HEK293 (cell line): ENCODE data around the gene ARHGAP45.

Source experiments
- CTCF ChIA-PET: fragments of 350-600 bp; formaldehyde crosslinking; extraction: SDS; loops from one replicate; lab custom pipeline; 2021; ENCODE audit warnings: antibody characterized with exemption; lab: Yijun Ruan, JAX
- POLR2A ChIA-PET: fragments of 300-600 bp; formaldehyde crosslinking; extraction: SDS; loops from one replicate; lab custom pipeline; 2020; ENCODE audit warnings: antibody characterized with exemption, inconsistent platforms; lab: Yijun Ruan, JAX
- H3K27ac ChIP-seq: fragments of 200-500 bp; sonication (Bioruptor generic); 2 replicates; pipeline ENCODE4 v1.5.1; 2014; ENCODE audit warnings: low read depth, low read length, control low read depth, inconsistent platforms; ENCODE audit errors: extremely low read depth
- H3K36me3 ChIP-seq, 2 experiments: fragments of 200-500 bp in 1 of 2; sonication (Bioruptor generic) in 1 of 2; 1 replicate in 1 of 2; 2 replicates in 1 of 2; pipeline ENCODE4 v1.5.1; 2014 to 2017; ENCODE audit warnings: inconsistent platforms in 2 of 2, low read length in 2 of 2; ENCODE audit not compliant: control insufficient read depth in 2 of 2, insufficient read depth in 1 of 2
- H3K4me1 ChIP-seq: fragments of 200-500 bp; sonication (Bioruptor generic); 2 replicates; pipeline ENCODE4 v1.5.1; 2014; ENCODE audit warnings: mild to moderate bottlenecking, low read length, inconsistent platforms; ENCODE audit not compliant: control insufficient read depth, insufficient read depth
- H3K4me3 ChIP-seq: 2 replicates; pipeline ENCODE4 v1.5.1; 2011; ENCODE audit warnings: low read depth, mild to moderate bottlenecking, control low read depth, low read length, moderate library complexity
- H3K9me3 ChIP-seq: fragments of 200-500 bp; sonication (Bioruptor generic); 2 replicates; pipeline ENCODE4 v1.5.1; 2014; ENCODE audit warnings: low read depth, low read length, inconsistent platforms; ENCODE audit not compliant: control insufficient read depth, insufficient read depth
- EGR2 ChIP-seq: fragments of 450-650 bp; formaldehyde crosslinking; IDR thresholded peaks from 2 replicates; pipeline ENCODE4 v1.5.1; 2016; ENCODE audit warnings: low read depth, missing biosample characterization, missing genetic modification characterization
- HOXD13 ChIP-seq: sonication (generic); formaldehyde crosslinking; IDR thresholded peaks from 2 replicates; pipeline ENCODE4 v1.8.0; 2022; ENCODE audit warnings: missing genetic modification reagents, borderline replicate concordance
- PRDM1 ChIP-seq: fragments of 450-650 bp; formaldehyde crosslinking; IDR thresholded peaks from 2 replicates; pipeline ENCODE4; 2016; ENCODE audit warnings: missing biosample characterization, missing genetic modification characterization
- RBAK ChIP-seq: fragments of 450-650 bp; formaldehyde crosslinking; IDR thresholded peaks from 2 replicates; pipeline ENCODE4 v1.5.1; 2016; ENCODE audit warnings: missing biosample characterization, missing genetic modification characterization
- SCRT1 ChIP-seq: fragments of 450-650 bp; formaldehyde crosslinking; IDR thresholded peaks from 2 replicates; pipeline ENCODE4 v1.5.1; 2016; ENCODE audit warnings: missing biosample characterization, missing genetic modification characterization, borderline replicate concordance
- SP2 ChIP-seq: fragments of 450-650 bp; formaldehyde crosslinking; IDR thresholded peaks from 2 replicates; pipeline ENCODE4 v1.5.1; 2016; ENCODE audit warnings: missing biosample characterization, missing genetic modification characterization
- YY1 ChIP-seq: fragments of 450-650 bp; formaldehyde crosslinking; IDR thresholded peaks from 2 replicates; pipeline ENCODE4 v1.5.1; 2018; ENCODE audit warnings: missing biosample characterization, missing genetic modification characterization
- ZBTB21 ChIP-seq: fragments of 450-650 bp; formaldehyde crosslinking; IDR thresholded peaks from 2 replicates; pipeline ENCODE4 v1.5.1; 2017; ENCODE audit warnings: missing biosample characterization, missing genetic modification characterization
- ZFHX2 ChIP-seq: fragments of 450-650 bp; formaldehyde crosslinking; conservative IDR thresholded peaks from 2 replicates; pipeline ENCODE4 v1.5.1; 2016; ENCODE audit warnings: missing biosample characterization, missing genetic modification characterization
- ZNF19 ChIP-seq: fragments of 450-650 bp; formaldehyde crosslinking; IDR thresholded peaks from 2 replicates; pipeline ENCODE4; 2016; ENCODE audit warnings: missing biosample characterization, missing genetic modification characterization, low read depth
- ZNF223 ChIP-seq: fragments of 450-650 bp; formaldehyde crosslinking; IDR thresholded peaks from 2 replicates; pipeline ENCODE4 v1.5.1; 2016; ENCODE audit warnings: missing biosample characterization, missing genetic modification characterization
- ZNF266 ChIP-seq: fragments of 450-650 bp; formaldehyde crosslinking; IDR thresholded peaks from 2 replicates; pipeline ENCODE4 v1.5.1; 2016; ENCODE audit warnings: missing biosample characterization, missing genetic modification characterization, low read depth
- ZNF501 ChIP-seq: fragments of 450-650 bp; formaldehyde crosslinking; IDR thresholded peaks from 2 replicates; pipeline ENCODE4 v1.5.1; 2016; ENCODE audit warnings: missing biosample characterization, missing genetic modification characterization
- ZNF510 ChIP-seq: fragments of 450-650 bp; formaldehyde crosslinking; IDR thresholded peaks from 2 replicates; pipeline ENCODE4 v1.5.1; 2018; ENCODE audit warnings: mild to moderate bottlenecking, missing genetic modification characterization, missing biosample characterization; ENCODE audit not compliant: insufficient replicate concordance
- ZNF521 ChIP-seq: fragments of 450-650 bp; formaldehyde crosslinking; IDR thresholded peaks from 2 replicates; pipeline ENCODE4 v1.5.1; 2017; ENCODE audit warnings: missing biosample characterization, mild to moderate bottlenecking, missing genetic modification characterization
- ZNF529 ChIP-seq: fragments of 450-650 bp; formaldehyde crosslinking; IDR thresholded peaks from 2 replicates; pipeline ENCODE4 v1.5.1; 2017; ENCODE audit warnings: missing genetic modification characterization, missing biosample characterization; ENCODE audit not compliant: insufficient replicate concordance
- ZNF530 ChIP-seq: fragments of 450-650 bp; formaldehyde crosslinking; IDR thresholded peaks from 2 replicates; pipeline ENCODE4 v1.5.1; 2016; ENCODE audit warnings: low read depth, missing biosample characterization, missing genetic modification characterization
- ZNF654 ChIP-seq: fragments of 450-650 bp; formaldehyde crosslinking; IDR thresholded peaks from 2 replicates; pipeline ENCODE4 v1.5.1; 2016; ENCODE audit warnings: low read depth, missing biosample characterization, missing genetic modification characterization
- ZNF785 ChIP-seq: fragments of 450-650 bp; formaldehyde crosslinking; IDR thresholded peaks from 2 replicates; pipeline ENCODE4 v1.5.1; 2016; ENCODE audit warnings: missing biosample characterization, missing genetic modification characterization
- TF ChIP-seq, protein P1 (sequence below): fragments of 450-650 bp; formaldehyde crosslinking; IDR thresholded peaks from 2 replicates; pipeline ENCODE4 v1.5.1; 2016; ENCODE audit warnings: missing biosample characterization, missing genetic modification characterization
- TF ChIP-seq, protein P2 (sequence below): fragments of 450-650 bp; formaldehyde crosslinking; IDR thresholded peaks from 2 replicates; pipeline ENCODE4 v1.5.0; 2017; ENCODE audit warnings: missing biosample characterization, missing genetic modification characterization, borderline replicate concordance
- TF ChIP-seq, protein P3 (sequence below): fragments of 450-650 bp; formaldehyde crosslinking; IDR thresholded peaks from 2 replicates; pipeline ENCODE4 v1.5.1; 2016; ENCODE audit warnings: missing biosample characterization, missing genetic modification characterization
- TF ChIP-seq, protein P4 (sequence below): fragments of 450-650 bp; formaldehyde crosslinking; IDR thresholded peaks from 2 replicates; pipeline ENCODE4 v1.5.1; 2016; ENCODE audit warnings: missing biosample characterization, missing genetic modification characterization
- TF ChIP-seq, protein P5 (sequence below): fragments of 450-650 bp; formaldehyde crosslinking; IDR thresholded peaks from 2 replicates; pipeline ENCODE4 v1.5.1; 2016; ENCODE audit warnings: missing biosample characterization, missing genetic modification characterization

Gene ARHGAP45

DNA sequence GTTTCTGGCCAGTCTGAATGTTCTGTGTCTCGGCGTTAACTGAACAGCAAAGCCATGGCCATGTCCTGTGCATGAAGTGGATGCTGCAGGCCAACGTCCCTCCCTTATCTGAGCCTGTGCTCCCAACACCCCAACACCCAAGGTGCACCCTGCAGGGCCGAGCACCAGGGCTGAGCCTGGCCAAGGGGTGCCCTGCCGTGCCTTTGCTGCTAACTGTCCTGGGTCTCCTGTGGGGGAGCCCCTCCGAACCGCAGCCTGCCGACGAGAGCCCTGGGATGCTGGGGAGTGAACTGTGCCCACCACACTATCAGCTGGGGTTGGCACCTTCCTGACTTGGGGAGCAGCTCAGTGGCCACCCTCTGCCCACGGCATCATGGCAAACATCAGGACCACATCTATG is 54.4 kb downstream of the ARHGAP45 start:
- ChIA-PET POLR2A (no interaction called here), CTCF (no interaction called here)
- Histone ChIP-seq H3K9me3 (no peaks in the 10 kb centered on the region), H3K4me1 (no peaks in the 10 kb centered on the region), H3K36me3 (peaks cover 7 to 60% of the 10 kb centered on the region in 2 experiments; a peak in 2 of 3 replicates), H3K27ac (no peak overlapping the region), H3K4me3 (no peak overlapping the region)
- TF ChIP-seq, protein P1, sequence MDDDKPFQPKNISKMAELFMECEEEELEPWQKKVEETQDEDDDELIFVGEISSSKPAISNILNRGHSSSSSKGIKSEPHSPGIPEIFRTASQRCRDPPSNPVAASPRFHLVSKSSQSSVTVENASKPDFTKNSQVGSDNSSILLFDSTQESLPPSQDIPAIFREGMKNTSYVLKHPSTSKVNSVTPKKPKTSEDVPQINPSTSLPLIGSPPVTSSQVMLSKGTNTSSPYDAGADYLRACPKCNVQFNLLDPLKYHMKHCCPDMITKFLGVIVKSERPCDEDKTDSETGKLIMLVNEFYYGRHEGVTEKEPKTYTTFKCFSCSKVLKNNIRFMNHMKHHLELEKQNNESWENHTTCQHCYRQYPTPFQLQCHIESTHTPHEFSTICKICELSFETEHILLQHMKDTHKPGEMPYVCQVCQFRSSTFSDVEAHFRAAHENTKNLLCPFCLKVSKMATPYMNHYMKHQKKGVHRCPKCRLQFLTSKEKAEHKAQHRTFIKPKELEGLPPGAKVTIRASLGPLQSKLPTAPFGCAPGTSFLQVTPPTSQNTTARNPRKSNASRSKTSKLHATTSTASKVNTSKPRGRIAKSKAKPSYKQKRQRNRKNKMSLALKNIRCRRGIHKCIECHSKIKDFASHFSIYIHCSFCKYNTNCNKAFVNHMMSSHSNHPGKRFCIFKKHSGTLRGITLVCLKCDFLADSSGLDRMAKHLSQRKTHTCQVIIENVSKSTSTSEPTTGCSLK (tag by site-specific recombination) = no peak
- TF ChIP-seq, protein P2, sequence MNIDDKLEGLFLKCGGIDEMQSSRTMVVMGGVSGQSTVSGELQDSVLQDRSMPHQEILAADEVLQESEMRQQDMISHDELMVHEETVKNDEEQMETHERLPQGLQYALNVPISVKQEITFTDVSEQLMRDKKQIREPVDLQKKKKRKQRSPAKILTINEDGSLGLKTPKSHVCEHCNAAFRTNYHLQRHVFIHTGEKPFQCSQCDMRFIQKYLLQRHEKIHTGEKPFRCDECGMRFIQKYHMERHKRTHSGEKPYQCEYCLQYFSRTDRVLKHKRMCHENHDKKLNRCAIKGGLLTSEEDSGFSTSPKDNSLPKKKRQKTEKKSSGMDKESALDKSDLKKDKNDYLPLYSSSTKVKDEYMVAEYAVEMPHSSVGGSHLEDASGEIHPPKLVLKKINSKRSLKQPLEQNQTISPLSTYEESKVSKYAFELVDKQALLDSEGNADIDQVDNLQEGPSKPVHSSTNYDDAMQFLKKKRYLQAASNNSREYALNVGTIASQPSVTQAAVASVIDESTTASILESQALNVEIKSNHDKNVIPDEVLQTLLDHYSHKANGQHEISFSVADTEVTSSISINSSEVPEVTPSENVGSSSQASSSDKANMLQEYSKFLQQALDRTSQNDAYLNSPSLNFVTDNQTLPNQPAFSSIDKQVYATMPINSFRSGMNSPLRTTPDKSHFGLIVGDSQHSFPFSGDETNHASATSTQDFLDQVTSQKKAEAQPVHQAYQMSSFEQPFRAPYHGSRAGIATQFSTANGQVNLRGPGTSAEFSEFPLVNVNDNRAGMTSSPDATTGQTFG = no peak
- TF ChIP-seq RBAK (tag by site-specific recombination) (no peak), YY1 (tag by site-specific recombination) (no peak), ZNF530 (no peak), ZNF785 (tag by site-specific recombination) (no peak), ZNF521 (tag by site-specific recombination) (no peak), ZNF266 (tag by site-specific recombination) (no peak), ZNF223 (tag by site-specific recombination) (no peak), PRDM1 (tag by site-specific recombination) (no peak), ZNF529 (no peak), ZNF19 (no peak), SP2 (tag by site-specific recombination) (no peak), HOXD13 (CRISPR knock-in tag) (no peak), ZNF654 (tag by site-specific recombination) (no peak)
- TF ChIP-seq, protein P3, sequence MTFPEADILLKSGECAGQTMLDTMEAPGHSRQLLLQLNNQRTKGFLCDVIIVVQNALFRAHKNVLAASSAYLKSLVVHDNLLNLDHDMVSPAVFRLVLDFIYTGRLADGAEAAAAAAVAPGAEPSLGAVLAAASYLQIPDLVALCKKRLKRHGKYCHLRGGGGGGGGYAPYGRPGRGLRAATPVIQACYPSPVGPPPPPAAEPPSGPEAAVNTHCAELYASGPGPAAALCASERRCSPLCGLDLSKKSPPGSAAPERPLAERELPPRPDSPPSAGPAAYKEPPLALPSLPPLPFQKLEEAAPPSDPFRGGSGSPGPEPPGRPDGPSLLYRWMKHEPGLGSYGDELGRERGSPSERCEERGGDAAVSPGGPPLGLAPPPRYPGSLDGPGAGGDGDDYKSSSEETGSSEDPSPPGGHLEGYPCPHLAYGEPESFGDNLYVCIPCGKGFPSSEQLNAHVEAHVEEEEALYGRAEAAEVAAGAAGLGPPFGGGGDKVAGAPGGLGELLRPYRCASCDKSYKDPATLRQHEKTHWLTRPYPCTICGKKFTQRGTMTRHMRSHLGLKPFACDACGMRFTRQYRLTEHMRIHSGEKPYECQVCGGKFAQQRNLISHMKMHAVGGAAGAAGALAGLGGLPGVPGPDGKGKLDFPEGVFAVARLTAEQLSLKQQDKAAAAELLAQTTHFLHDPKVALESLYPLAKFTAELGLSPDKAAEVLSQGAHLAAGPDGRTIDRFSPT = no peak

DNA sequence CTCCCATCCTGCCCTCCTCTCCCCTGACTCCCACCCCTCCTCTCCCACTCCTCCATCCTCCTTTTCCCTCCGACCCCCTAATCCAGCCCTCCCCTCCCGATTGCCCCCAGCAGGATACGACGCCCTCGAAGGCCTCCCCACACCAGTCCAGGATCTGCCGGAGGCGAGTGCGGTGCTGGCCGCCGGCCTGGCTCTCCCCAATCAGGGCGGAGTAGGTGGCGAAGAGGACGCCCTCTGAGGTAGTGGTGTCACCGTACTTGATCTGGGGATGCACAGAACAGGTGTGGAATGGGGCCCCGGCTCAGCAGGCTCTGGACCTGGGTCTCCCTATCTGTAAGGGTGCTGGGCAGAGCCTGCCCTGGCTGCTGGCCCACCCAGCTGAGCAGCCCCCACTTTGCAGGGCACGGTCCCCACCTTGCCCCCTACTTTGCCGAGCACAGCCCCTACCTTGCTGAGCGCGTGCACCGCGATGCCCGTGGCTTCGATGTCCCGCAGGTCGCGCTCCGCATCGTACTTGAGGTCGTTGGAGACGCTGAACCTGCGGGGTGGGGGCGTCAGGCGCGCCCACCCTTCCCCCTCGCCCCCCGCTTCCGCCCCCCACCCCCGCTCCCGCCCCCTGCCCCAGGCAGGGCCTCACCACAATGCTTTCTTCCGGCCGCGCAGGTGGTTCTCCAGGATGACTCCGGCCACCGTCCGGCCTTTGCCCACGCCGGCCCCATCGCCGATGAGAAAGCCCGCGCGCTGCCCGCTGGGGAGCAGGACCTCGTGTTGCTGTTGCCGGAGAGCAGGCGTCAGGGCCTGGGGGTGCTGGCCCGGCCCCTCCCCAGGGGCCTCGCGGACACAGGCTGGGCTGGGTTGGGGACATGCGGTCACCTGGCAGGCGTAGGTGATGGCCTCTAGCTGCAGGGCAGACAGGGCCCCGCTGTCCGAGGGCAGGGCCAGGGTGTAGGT is 55.3 kb downstream of the ARHGAP45 start:
- no peaks in the 10 kb centered on the region for H3K9me3 ChIP-seq
- no peaks in the 10 kb centered on the region for H3K4me1 ChIP-seq
- peaks cover 7 to 59% of the 10 kb centered on the region in 2 experiments; a peak in 2 of 3 replicates for H3K36me3 ChIP-seq
- ChIA-PET CTCF (no interaction called here), POLR2A (interaction anchor here (1.0 kb wide), 2 partner anchors 65 to 147 kb away, joined by 4 read pairs; partner anchors contain the start of gene CIRBP)
- H3K27ac ChIP-seq = no peak overlapping the region
- H3K4me3 ChIP-seq = no peak overlapping the region
- TF ChIP-seq ZNF223 (tag by site-specific recombination) (no peak), SCRT1 (tag by site-specific recombination) (no peak), ZNF501 (no peak), ZFHX2 (tag by site-specific recombination) (peak; percentile 23; the same call in 1 of the 2 replicates), ZNF510 (tag by site-specific recombination) (no peak), EGR2 (tag by site-specific recombination) (peak; percentile 37; the same call in 1 of the 2 replicates), ZBTB21 (tag by site-specific recombination) (no peak)
- TF ChIP-seq, protein P4, sequence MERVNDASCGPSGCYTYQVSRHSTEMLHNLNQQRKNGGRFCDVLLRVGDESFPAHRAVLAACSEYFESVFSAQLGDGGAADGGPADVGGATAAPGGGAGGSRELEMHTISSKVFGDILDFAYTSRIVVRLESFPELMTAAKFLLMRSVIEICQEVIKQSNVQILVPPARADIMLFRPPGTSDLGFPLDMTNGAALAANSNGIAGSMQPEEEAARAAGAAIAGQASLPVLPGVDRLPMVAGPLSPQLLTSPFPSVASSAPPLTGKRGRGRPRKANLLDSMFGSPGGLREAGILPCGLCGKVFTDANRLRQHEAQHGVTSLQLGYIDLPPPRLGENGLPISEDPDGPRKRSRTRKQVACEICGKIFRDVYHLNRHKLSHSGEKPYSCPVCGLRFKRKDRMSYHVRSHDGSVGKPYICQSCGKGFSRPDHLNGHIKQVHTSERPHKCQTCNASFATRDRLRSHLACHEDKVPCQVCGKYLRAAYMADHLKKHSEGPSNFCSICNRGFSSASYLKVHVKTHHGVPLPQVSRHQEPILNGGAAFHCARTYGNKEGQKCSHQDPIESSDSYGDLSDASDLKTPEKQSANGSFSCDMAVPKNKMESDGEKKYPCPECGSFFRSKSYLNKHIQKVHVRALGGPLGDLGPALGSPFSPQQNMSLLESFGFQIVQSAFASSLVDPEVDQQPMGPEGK (tag by site-specific recombination) = 0 out of 2 replicates have a peak, but pooled peaks have one; percentile 29
- TF ChIP-seq, protein P5, sequence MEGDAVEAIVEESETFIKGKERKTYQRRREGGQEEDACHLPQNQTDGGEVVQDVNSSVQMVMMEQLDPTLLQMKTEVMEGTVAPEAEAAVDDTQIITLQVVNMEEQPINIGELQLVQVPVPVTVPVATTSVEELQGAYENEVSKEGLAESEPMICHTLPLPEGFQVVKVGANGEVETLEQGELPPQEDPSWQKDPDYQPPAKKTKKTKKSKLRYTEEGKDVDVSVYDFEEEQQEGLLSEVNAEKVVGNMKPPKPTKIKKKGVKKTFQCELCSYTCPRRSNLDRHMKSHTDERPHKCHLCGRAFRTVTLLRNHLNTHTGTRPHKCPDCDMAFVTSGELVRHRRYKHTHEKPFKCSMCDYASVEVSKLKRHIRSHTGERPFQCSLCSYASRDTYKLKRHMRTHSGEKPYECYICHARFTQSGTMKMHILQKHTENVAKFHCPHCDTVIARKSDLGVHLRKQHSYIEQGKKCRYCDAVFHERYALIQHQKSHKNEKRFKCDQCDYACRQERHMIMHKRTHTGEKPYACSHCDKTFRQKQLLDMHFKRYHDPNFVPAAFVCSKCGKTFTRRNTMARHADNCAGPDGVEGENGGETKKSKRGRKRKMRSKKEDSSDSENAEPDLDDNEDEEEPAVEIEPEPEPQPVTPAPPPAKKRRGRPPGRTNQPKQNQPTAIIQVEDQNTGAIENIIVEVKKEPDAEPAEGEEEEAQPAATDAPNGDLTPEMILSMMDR (tag by site-specific recombination) = no peak
